ENCODE data around the gene ASPRV1.

- TF ChIP-seq POLR2AphosphoS5 (IDR thresholded peaks at IDR 0.05), result no peak
- no peak for TF ChIP-seq POLR2A (IDR thresholded peaks at IDR 0.05)
- no peak for TF ChIP-seq CTCF (IDR thresholded peaks at IDR 0.05)
Observed at GRCh38 chr2:69962986-69963730, 1.7 kb upstream of the ASPRV1 start.

All from transverse colon (tissue), 4 donors.